Right ventricle myocardium inferior (tissue), 1 donor: Measurements from ENCODE around the gene TAS2R50. TPM values are rescaled to one million over a fixed set of nuclear protein-coding genes. Genes with fewer than 3 reads are reported as not detected.

Experiments used
- ATAC-seq: fragments of 200-7000 bp; cut with Tn5 transposase; one replicate; pipeline ENCODE4 v1.9.1; 2020; ENCODE audit warnings: mild to moderate bottlenecking, moderate library complexity
- DNase-seq: peaks from one replicate; pipeline ENCODE4 v3.0.0; 2021; ENCODE audit errors: missing footprints
- intact Hi-C: fragments of 100-400 bp; cut with DNase I; formaldehyde crosslinking; loops from one replicate; pipeline ENCODE4 v1.11.0; 2022
- total RNA-seq: library from RNA; stranded (reverse); fragmentation: NEBNext Ultra II Directional; extraction: Animal tissue kit (Norgen Biotek cat#: 25700); gene quantifications from one replicate; pipeline ENCODE4 v1.2.1, GENCODE V29; 2021
- donor health status: DM: no; HTN: yes; CAD: no; lungs with severe emphysema.

Gene TAS2R50
- total RNA-seq, 1 donor from 2014 or later: not detected

DNA sequence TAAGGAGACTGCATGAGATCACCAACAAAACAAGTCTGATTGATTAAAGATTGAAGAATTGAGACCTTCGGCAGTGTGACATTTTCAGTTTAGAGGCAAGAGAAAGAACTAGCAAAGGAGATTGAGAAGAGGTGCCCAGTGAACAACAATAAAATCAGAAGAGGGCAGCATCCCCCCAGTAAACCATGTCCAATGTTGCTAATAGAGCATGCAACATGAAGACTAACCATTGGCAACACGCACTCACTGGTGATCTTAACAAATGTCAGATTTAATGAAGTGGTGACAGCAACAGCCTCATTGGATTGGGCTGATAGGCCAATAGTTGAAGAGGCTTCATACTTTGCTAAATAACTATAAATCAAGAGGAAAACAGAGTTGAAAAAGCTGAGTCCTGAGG, 26.9 kb downstream of the TAS2R50 start:
- ATAC-seq: no peak
- intact Hi-C loops: no loop called here

DNA sequence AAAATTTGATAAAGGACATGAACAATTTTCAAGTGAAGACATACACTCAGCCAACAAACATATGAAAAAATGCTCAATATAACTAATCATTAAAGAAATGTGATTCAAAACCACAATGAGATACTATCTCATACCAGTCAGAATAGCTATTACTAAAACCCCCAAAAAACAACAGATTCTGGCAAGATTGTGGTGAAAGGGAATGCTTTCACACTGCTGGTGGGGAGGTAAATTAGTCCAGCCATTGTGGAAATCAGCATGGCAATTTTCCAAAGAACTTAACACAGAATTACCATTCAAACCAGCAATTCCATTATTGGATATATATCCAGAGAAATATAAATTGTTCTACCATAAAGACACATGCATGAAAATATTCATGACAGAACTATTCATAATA, 29.0 kb downstream of the TAS2R50 start:
- intact Hi-C loops: no loop called here
- DNase-seq: no peak
- no peak for ATAC-seq

More for the DNA sequence above, 26.9 kb downstream of the TAS2R50 start:
- no peak for DNase-seq

DNA sequence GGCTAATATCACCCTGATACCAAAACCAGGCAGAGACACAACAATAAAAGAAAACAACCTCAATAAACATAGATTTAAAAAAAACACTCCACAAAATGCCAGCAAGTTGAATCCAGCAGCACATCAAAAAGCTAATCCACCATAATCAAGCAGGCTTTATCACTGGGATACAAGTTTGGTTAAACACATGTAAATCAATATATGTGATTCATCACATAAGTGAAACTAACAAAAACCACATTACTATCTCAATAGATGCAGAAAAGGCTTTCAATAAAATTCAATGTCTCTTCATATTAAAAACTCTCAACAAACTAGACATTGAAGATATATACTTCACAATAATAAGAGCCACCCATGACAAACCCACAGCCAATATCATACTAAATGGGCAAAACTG, 30.6 kb downstream of the TAS2R50 start:
- intact Hi-C loops: no loop called here
- no peak for DNase-seq
- no peak for ATAC-seq

DNA sequence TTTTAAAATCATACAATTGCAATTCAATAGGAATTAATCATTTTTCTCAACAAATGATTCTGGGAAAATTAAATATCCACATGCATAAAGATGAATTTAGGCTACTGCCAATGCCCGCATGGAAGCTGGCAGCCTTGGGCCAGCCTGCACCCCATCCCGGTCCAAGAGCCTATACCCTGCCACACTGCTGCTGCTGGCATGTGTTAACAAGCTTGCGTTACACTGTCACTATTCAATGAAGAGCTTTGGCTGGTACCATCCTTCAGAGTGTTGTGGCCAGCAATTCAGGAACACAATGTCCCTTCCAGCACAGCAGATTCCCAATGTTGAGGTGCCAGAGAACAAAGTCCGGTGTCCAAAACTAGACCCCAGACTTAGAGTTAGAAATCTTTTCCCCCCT, 34.1 kb downstream of the TAS2R50 start:
- intact Hi-C loops: no loop called here
- DNase-seq (peak; percentile 56), ATAC-seq (peak; percentile 96)

DNA sequence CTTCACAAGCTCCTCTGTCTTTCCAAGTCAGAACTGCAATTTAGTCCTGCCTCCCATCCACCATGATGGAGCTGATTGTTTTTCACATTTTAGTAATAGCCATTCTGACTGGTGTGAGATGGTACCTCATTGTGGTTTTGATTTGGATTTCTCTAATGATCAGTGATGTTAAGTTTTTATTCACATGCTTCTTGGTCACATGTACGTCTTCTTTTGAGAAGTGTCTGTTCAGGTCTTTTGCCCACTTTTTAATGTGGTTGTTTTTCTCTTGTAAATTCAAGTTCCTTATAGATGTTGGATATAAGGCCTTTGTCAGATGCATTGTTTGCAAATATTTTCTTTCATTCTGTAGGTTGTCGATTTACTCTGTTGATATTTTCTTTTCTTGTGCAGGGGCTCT, 43.5 kb downstream of the TAS2R50 start:
- ATAC-seq (no peak), DNase-seq (no peak)
- intact Hi-C loops: no loop called here

DNA sequence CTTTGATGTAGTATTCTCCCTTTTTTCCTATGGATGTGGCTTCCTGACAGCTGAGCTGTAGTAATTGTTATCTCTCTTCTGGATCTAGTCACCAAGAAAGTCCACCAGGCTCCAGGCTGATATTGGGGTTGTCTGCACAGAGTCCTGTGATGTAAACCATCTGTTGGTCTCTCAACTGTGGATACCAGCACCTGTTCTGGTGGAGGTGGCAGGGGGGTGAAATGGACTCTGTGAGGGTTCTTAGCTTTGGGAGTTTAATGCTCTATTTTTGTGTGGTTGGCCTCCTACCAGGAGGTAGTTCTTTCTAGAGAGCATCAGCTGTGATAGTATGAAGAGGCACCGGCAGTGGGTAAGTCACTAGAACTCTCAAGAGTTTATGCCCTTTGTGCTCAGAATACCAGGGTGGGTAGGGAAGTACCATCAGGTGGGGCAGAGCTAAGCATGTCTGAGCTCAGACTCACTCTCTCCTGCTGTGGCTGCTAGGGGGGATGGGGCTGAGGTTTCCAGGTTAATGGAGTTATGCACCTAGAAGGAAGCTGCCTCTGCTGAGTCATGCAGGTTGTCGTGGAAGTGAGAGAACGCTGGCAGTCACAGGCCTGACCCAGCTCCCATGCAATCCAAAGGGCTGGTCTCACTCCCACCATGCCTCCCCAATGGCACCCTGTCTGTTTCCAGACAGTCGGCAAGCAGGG, 44.6 kb downstream of the TAS2R50 start:
- intact Hi-C loops: no loop called here
- DNase-seq (no peak), ATAC-seq (no peak)

DNA sequence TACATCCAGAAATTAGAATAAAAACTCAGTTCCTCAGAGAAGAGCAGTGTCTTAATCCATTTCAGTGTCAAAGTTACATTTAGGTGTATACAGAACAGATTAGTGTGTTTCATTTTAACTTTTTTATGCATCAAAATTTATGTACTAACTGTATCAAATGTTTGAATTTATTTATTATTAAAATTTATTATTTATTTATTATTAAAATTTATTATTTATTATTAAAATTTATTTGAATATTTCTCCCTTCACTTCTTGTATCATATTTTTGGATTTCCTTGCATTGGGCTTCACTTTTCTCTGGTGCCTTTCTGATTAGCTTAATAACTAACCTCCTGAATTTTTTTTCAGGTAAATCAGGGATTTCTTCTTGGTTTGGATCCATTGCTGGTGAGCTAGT, 45.3 kb downstream of the TAS2R50 start:
- intact Hi-C loops: no loop called here
- ATAC-seq (no peak), DNase-seq (no peak)

DNA sequence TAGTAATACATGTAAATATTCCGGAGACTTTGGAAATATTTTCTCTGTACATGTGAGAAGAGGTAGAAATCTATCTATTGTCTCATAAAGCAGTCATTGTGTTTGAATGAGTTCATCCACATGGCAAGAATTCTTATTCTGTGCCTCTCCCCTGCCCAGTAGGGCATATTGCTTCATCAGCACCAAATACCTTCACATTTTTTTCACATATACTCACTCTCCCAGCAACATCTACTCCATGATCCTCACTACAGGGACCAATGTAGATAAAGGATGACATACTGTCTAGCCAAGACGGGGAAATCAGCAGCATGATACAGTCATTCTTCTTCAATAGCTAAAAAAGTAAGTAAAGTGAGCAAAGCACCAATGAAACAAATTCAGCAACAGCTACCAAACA, 46.3 kb downstream of the TAS2R50 start:
- intact Hi-C loops: no loop called here
- no peak for DNase-seq
- ATAC-seq: no peak

DNA sequence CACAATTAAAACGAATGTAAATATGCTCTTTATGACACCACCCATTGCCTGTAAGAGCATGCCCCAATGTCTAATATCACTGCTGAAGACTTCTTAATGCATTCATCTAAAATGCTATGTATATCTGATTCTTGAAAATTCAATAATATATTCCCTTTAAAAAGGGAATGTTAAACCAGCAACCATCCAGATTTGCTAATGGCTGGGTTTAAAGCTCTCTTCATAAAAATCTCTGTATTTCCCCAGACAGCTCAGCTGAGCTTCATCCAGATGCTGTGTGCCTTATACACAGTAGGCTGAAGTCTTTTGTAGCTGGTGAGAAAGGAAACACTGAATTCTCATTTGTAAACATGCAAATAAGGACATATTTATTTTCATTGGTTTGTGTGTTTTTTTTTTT, 47.5 kb downstream of the TAS2R50 start, which contains the start of gene TAS2R14:
TAS2R14 (minus strand) TSS at position 101 of the 400 bp plus-strand sequence; CDS start at position 45, 56 bp downstream.
- ATAC-seq (no peak), DNase-seq (no peak)
- intact Hi-C loops: no loop called here

DNA sequence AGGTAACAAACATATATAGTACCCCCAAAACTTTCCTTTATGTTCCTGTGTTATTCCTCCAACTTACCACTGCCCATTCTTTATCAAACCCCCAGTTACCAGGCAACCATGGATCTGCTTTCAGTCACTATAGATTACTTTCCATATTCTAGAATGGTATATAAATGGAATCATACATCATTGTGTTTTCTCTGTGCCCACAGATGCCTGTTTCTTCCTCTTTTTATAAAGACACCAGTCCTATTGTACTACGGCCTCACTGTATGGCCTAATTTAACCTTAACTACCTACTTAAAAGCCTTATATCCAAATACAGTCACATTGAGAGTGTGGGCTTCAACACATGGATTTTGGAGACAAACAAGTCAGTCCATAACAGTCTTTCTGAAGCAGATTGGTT, 50.2 kb downstream of the TAS2R50 start:
- no peak for DNase-seq
- no peak for ATAC-seq
- intact Hi-C loops: no loop called here

Other genes starting within 250 kb of the TAS2R50 start
- not detected for gene TAS2R7, start 184.3 kb downstream of the TAS2R50 start, total RNA-seq
- not detected for gene TAS2R8, start 179.6 kb downstream of the TAS2R50 start, total RNA-seq
- not detected for gene TAS2R9, start 176.7 kb downstream of the TAS2R50 start, total RNA-seq
- not detected for gene TAS2R10, start 160.6 kb downstream of the TAS2R50 start, total RNA-seq
- 1.8 TPM for gene PRR4, start 137.4 kb downstream of the TAS2R50 start, total RNA-seq
- 4.2 TPM for gene PRH1, start 102.7 kb downstream of the TAS2R50 start, total RNA-seq
- 0.43 TPM for gene TAS2R13, start 77.3 kb downstream of the TAS2R50 start, total RNA-seq
- gene PRH2, start 57.7 kb downstream of the TAS2R50 start, total RNA-seq: not detected
- 0.38 TPM for gene TAS2R14, start 47.6 kb downstream of the TAS2R50 start, total RNA-seq
- 0.46 TPM for gene TAS2R20, start 11.4 kb upstream of the TAS2R50 start, total RNA-seq
- 0.49 TPM for gene TAS2R19, start 35.7 kb upstream of the TAS2R50 start, total RNA-seq
- gene TAS2R31, start 44.5 kb upstream of the TAS2R50 start, total RNA-seq: 0.41 TPM
- gene TAS2R46, start 75.4 kb upstream of the TAS2R50 start, total RNA-seq: 0.43 TPM
- not detected for gene TAS2R43, start 105.4 kb upstream of the TAS2R50 start, total RNA-seq
- gene TAS2R30, start 147.7 kb upstream of the TAS2R50 start, total RNA-seq: 0.27 TPM
- gene SMIM10L1, start 184.3 kb upstream of the TAS2R50 start, total RNA-seq: 14.6 TPM
- gene TAS2R42, start 200.0 kb upstream of the TAS2R50 start, total RNA-seq: not detected